Measurements from ENCODE around the gene IGFBP3. TPM values are rescaled to one million over a fixed set of nuclear protein-coding genes. Genes with fewer than 3 reads are reported as not detected.

Gene IGFBP3
- total and polyA plus RNA-seq, 2 of the 13 experiments (the other 11 are each of a cell fraction or from before 2014, with no cell fraction given), result 57.5 TPM; not detected in 1

- TF ChIP-seq TAF1 (CRISPR knock-in tag; IDR thresholded peaks at IDR 0.05), result no peak
- no peak for TF ChIP-seq ZNF614 (CRISPR knock-in tag; IDR thresholded peaks at IDR 0.05; ENCODE audit: borderline replicate concordance)
- no peak for TF ChIP-seq MED13 (CRISPR knock-in tag; IDR thresholded peaks at IDR 0.05)
- TF ChIP-seq HDAC2 (CRISPR knock-in tag; IDR thresholded peaks at IDR 0.05), result no peak
- TF ChIP-seq ZNF326 (CRISPR knock-in tag; IDR thresholded peaks at IDR 0.05; ENCODE audit: borderline replicate concordance), result no peak
- TF ChIP-seq SIN3B (IDR thresholded peaks at IDR 0.05; ENCODE audit: low read length), result no peak
- TF ChIP-seq ZNF441 (CRISPR knock-in tag; IDR thresholded peaks at IDR 0.05; ENCODE audit: borderline replicate concordance), result no peak
- TF ChIP-seq HDAC1 (CRISPR knock-in tag; IDR thresholded peaks at IDR 0.05), result 0 out of 2 replicates have a peak, but pooled peaks have one; percentile 26
- no peak for TF ChIP-seq CREBL2 (CRISPR knock-in tag; IDR thresholded peaks at IDR 0.05; ENCODE audit: borderline replicate concordance)
- no peak for TF ChIP-seq ZNF12 (CRISPR knock-in tag; IDR thresholded peaks at IDR 0.05)
- TF ChIP-seq MAX (IDR thresholded peaks at IDR 0.05), result 0 out of 2 replicates have a peak, but pooled peaks have one; percentile 13
- TF ChIP-seq DNMT3B (CRISPR knock-in tag; conservative IDR thresholded peaks at IDR 0.05), result no peak
- no peak for TF ChIP-seq E2F1 (CRISPR knock-in tag; IDR thresholded peaks at IDR 0.05)
- no peak for TF ChIP-seq NFE2L1 (CRISPR knock-in tag; IDR thresholded peaks at IDR 0.05; ENCODE audit: borderline replicate concordance)
- peak; percentile 44; the same call in 1 of the 2 replicates for TF ChIP-seq DNMT1 (CRISPR knock-in tag; IDR thresholded peaks at IDR 0.05)
- TF ChIP-seq, protein P1, sequence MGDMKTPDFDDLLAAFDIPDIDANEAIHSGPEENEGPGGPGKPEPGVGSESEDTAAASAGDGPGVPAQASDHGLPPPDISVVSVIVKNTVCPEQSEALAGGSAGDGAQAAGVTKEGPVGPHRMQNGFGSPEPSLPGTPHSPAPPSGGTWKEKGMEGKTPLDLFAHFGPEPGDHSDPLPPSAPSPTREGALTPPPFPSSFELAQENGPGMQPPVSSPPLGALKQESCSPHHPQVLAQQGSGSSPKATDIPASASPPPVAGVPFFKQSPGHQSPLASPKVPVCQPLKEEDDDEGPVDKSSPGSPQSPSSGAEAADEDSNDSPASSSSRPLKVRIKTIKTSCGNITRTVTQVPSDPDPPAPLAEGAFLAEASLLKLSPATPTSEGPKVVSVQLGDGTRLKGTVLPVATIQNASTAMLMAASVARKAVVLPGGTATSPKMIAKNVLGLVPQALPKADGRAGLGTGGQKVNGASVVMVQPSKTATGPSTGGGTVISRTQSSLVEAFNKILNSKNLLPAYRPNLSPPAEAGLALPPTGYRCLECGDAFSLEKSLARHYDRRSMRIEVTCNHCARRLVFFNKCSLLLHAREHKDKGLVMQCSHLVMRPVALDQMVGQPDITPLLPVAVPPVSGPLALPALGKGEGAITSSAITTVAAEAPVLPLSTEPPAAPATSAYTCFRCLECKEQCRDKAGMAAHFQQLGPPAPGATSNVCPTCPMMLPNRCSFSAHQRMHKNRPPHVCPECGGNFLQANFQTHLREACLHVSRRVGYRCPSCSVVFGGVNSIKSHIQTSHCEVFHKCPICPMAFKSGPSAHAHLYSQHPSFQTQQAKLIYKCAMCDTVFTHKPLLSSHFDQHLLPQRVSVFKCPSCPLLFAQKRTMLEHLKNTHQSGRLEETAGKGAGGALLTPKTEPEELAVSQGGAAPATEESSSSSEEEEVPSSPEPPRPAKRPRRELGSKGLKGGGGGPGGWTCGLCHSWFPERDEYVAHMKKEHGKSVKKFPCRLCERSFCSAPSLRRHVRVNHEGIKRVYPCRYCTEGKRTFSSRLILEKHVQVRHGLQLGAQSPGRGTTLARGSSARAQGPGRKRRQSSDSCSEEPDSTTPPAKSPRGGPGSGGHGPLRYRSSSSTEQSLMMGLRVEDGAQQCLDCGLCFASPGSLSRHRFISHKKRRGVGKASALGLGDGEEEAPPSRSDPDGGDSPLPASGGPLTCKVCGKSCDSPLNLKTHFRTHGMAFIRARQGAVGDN (CRISPR knock-in tag; IDR thresholded peaks at IDR 0.05), result peak; percentile 56
- TF ChIP-seq HBP1 (CRISPR knock-in tag; IDR thresholded peaks at IDR 0.05; ENCODE audit: low read depth), result 0 out of 2 replicates have a peak, but pooled peaks have one; percentile 28
- TF ChIP-seq, protein P2, sequence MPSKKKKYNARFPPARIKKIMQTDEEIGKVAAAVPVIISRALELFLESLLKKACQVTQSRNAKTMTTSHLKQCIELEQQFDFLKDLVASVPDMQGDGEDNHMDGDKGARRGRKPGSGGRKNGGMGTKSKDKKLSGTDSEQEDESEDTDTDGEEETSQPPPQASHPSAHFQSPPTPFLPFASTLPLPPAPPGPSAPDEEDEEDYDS (CRISPR knock-in tag; IDR thresholded peaks at IDR 0.05), result peak; percentile 52; the same call in 1 of the 2 replicates
- no peak for TF ChIP-seq SMAD1 (CRISPR knock-in tag; IDR thresholded peaks at IDR 0.05; ENCODE audit: borderline replicate concordance, low read depth)
- no peak for TF ChIP-seq KLF6 (CRISPR knock-in tag; IDR thresholded peaks at IDR 0.05)
- peak; percentile 64 for TF ChIP-seq ZBTB14 (CRISPR knock-in tag; IDR thresholded peaks at IDR 0.05)
Observed at GRCh38 chr7:45920502-45921380, at the start of gene IGFBP3 (continued).

Measured in HepG2 (cell line).